SK-N-MC (cell line): Measurements from ENCODE around the gene TTLL10.

ENCODE experiments used
- EZH2 ChIP-seq: fragments of 200-600 bp; sonication (generic); IDR thresholded peaks from one replicate; pipeline ENCODE4 v1.6.1; 2017; ENCODE audit warnings: antibody characterized with exemption
- POLR2AphosphoS5 ChIP-seq: IDR thresholded peaks from 2 replicates; pipeline ENCODE4 v1.6.1; 2012; ENCODE audit warnings: mild to moderate bottlenecking, low read depth, low read length, borderline replicate concordance

GRCh38 chr1:1205769-1206375, 32.2 kb downstream of the TTLL10 start:
- no peak for TF ChIP-seq POLR2AphosphoS5
- no peak for TF ChIP-seq EZH2
